ENCODE data around the gene CRK.

Gene CRK

GRCh38 chr17:1455797-1456599 lies at the start of gene CRK:
TSS of gene CRK (minus strand) at chr17:1456232. CDS start at chr17:1456117, 115 bp downstream.
- H3K4me1 Mint-ChIP-seq: peaks cover 56% of the 10 kb centered on the region
- no peaks in the 10 kb centered on the region for H3K9me3 Mint-ChIP-seq
- peak within 1 kb of the TSS; percentile 80 for H3K27ac Mint-ChIP-seq
- H3K36me3 Mint-ChIP-seq: peaks cover 3% of the 10 kb centered on the region
- no peaks in the 10 kb centered on the region for H3K27me3 Mint-ChIP-seq
- peak within 1 kb of the TSS; percentile 88 for H3K4me3 Mint-ChIP-seq

- H3K36me3 Mint-ChIP-seq: peaks cover 2% of the 10 kb centered on the region
- no peak overlapping the region for H3K27ac Mint-ChIP-seq
- no peak overlapping the region for H3K4me3 Mint-ChIP-seq
- H3K9me3 Mint-ChIP-seq: no peaks in the 10 kb centered on the region
- H3K4me1 Mint-ChIP-seq: peaks cover 8% of the 10 kb centered on the region
- no peaks in the 10 kb centered on the region for H3K27me3 Mint-ChIP-seq
Observed at GRCh38 chr17:1505586-1505985, 49.6 kb upstream of the CRK start.

- Mint-ChIP-seq H3K4me3 (no peak overlapping the region), H3K9me3 (no peaks in the 10 kb centered on the region), H3K4me1 (peaks cover 7% of the 10 kb centered on the region), H3K27ac (no peak overlapping the region), H3K36me3 (peaks cover 2% of the 10 kb centered on the region), H3K27me3 (no peaks in the 10 kb centered on the region)
Observed at GRCh38 chr17:1504866-1505265, 48.8 kb upstream of the CRK start.

GRCh38 chr17:1503699-1504098 lies 47.7 kb upstream of the CRK start:
- Mint-ChIP-seq H3K9me3 (no peaks in the 10 kb centered on the region), H3K27me3 (no peaks in the 10 kb centered on the region), H3K27ac (no peak overlapping the region), H3K4me1 (no peaks in the 10 kb centered on the region), H3K36me3 (peaks cover 2% of the 10 kb centered on the region), H3K4me3 (no peak overlapping the region)

- no peak overlapping the region for H3K27ac Mint-ChIP-seq
- no peaks in the 10 kb centered on the region for H3K4me1 Mint-ChIP-seq
- H3K4me3 Mint-ChIP-seq: no peak overlapping the region
- no peaks in the 10 kb centered on the region for H3K27me3 Mint-ChIP-seq
- H3K36me3 Mint-ChIP-seq: no peaks in the 10 kb centered on the region
- H3K9me3 Mint-ChIP-seq: no peaks in the 10 kb centered on the region
Observed at GRCh38 chr17:1498869-1499268, 42.8 kb upstream of the CRK start.

GRCh38 chr17:1498233-1498632 lies 42.2 kb upstream of the CRK start:
- Mint-ChIP-seq H3K9me3 (no peaks in the 10 kb centered on the region), H3K27me3 (no peaks in the 10 kb centered on the region), H3K4me1 (peaks cover 4% of the 10 kb centered on the region), H3K4me3 (no peak overlapping the region), H3K36me3 (no peaks in the 10 kb centered on the region), H3K27ac (no peak overlapping the region)

GRCh38 chr17:1497831-1498230 lies 41.8 kb upstream of the CRK start:
- no peaks in the 10 kb centered on the region for H3K9me3 Mint-ChIP-seq
- H3K4me3 Mint-ChIP-seq: no peak overlapping the region
- no peak overlapping the region for H3K27ac Mint-ChIP-seq
- no peaks in the 10 kb centered on the region for H3K27me3 Mint-ChIP-seq
- H3K36me3 Mint-ChIP-seq: no peaks in the 10 kb centered on the region
- H3K4me1 Mint-ChIP-seq: peaks cover 5% of the 10 kb centered on the region

GRCh38 chr17:1496869-1497268 lies 40.8 kb upstream of the CRK start:
- Mint-ChIP-seq H3K4me3 (no peak overlapping the region), H3K9me3 (no peaks in the 10 kb centered on the region), H3K27me3 (no peaks in the 10 kb centered on the region), H3K36me3 (no peaks in the 10 kb centered on the region), H3K27ac (no peak overlapping the region), H3K4me1 (peaks cover 12% of the 10 kb centered on the region)

GRCh38 chr17:1495265-1495989 lies 39.4 kb upstream of the CRK start:
- Mint-ChIP-seq H3K36me3 (no peaks in the 10 kb centered on the region), H3K27me3 (no peaks in the 10 kb centered on the region), H3K27ac (no peak overlapping the region), H3K9me3 (no peaks in the 10 kb centered on the region), H3K4me3 (no peak overlapping the region), H3K4me1 (peaks cover 19% of the 10 kb centered on the region)

- H3K27ac Mint-ChIP-seq: no peak overlapping the region
- H3K4me1 Mint-ChIP-seq: peaks cover 25% of the 10 kb centered on the region
- H3K9me3 Mint-ChIP-seq: no peaks in the 10 kb centered on the region
- no peak overlapping the region for H3K4me3 Mint-ChIP-seq
- H3K36me3 Mint-ChIP-seq: no peaks in the 10 kb centered on the region
- H3K27me3 Mint-ChIP-seq: no peaks in the 10 kb centered on the region
Observed at GRCh38 chr17:1494736-1495253, 38.8 kb upstream of the CRK start.

- H3K36me3 Mint-ChIP-seq: no peaks in the 10 kb centered on the region
- no peak overlapping the region for H3K4me3 Mint-ChIP-seq
- H3K4me1 Mint-ChIP-seq: peaks cover 26% of the 10 kb centered on the region
- no peak overlapping the region for H3K27ac Mint-ChIP-seq
- no peaks in the 10 kb centered on the region for H3K9me3 Mint-ChIP-seq
- no peaks in the 10 kb centered on the region for H3K27me3 Mint-ChIP-seq
Observed at GRCh38 chr17:1494203-1494602, 38.2 kb upstream of the CRK start.

GRCh38 chr17:1493291-1493980 lies 37.4 kb upstream of the CRK start:
- peak overlapping the region; percentile 62 for H3K4me3 Mint-ChIP-seq
- H3K36me3 Mint-ChIP-seq: no peaks in the 10 kb centered on the region
- H3K27ac Mint-ChIP-seq: no peak overlapping the region

GRCh38 chr17:1492249-1493206 lies 36.5 kb upstream of the CRK start, which contains the start of gene MYO1C:
TSS of gene MYO1C (minus strand) at chr17:1492686. CDS start at chr17:1492487, 199 bp downstream.
- Mint-ChIP-seq H3K27ac (no peak within 1 kb of the TSS), H3K36me3 (no peaks in the 10 kb centered on the region), H3K9me3 (no peaks in the 10 kb centered on the region), H3K27me3 (no peaks in the 10 kb centered on the region), H3K4me1 (peaks cover 34% of the 10 kb centered on the region), H3K4me3 (peak within 1 kb of the TSS; percentile 81)

More at GRCh38 chr17:1493291-1493980, 37.4 kb upstream of the CRK start:
- Mint-ChIP-seq H3K9me3 (no peaks in the 10 kb centered on the region), H3K4me1 (peaks cover 31% of the 10 kb centered on the region), H3K27me3 (no peaks in the 10 kb centered on the region)

- Mint-ChIP-seq H3K36me3 (no peaks in the 10 kb centered on the region), H3K27me3 (no peaks in the 10 kb centered on the region), H3K4me1 (peaks cover 40% of the 10 kb centered on the region), H3K27ac (no peak overlapping the region), H3K4me3 (peak overlapping the region; percentile 81), H3K9me3 (no peaks in the 10 kb centered on the region)
Observed at GRCh38 chr17:1491443-1492248, 35.6 kb upstream of the CRK start.
